ENCODE measurements around the gene MEGF11.

The MEGF11 gene

GRCh38 chr15:65925338-65925737 is 328.2 kb downstream of the MEGF11 start:
- no peak for DNase-seq (ENCODE audit: low read depth in 4 of 4, low spot score in 1 of 4)

- no peak for DNase-seq (ENCODE audit: low read depth in 4 of 4, low spot score in 1 of 4)
Observed at GRCh38 chr15:65924004-65924403, 329.5 kb downstream of the MEGF11 start.

GRCh38 chr15:65923264-65923663 is 330.3 kb downstream of the MEGF11 start:
- DNase-seq (ENCODE audit: low read depth in 4 of 4, low spot score in 1 of 4) = no peak

- DNase-seq (ENCODE audit: low read depth in 4 of 4, low spot score in 1 of 4) = no peak
Observed at GRCh38 chr15:65922621-65923020, 330.9 kb downstream of the MEGF11 start.

DNA sequence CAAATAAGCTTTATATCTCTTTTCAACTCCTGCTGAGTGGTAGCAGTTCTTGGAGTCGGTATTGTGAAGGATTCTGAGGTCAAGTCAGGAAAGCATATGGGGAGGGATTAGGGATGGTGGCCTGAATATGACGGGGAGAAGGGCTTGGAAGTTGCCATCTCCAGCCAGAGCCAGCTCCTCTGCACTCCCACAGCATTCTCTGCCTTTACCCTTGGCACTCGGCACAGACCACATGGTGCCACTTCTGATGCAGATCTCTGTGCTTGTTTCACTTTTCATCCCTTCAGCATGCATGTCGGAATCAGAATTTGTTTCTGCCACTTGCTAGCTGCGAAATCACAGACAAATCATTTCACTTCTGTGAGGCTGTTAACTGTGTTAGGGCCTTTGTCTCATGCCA is 331.8 kb downstream of the MEGF11 start:
- DNase-seq (ENCODE audit: low read depth in 4 of 4, low spot score in 1 of 4) = no peak

DNA sequence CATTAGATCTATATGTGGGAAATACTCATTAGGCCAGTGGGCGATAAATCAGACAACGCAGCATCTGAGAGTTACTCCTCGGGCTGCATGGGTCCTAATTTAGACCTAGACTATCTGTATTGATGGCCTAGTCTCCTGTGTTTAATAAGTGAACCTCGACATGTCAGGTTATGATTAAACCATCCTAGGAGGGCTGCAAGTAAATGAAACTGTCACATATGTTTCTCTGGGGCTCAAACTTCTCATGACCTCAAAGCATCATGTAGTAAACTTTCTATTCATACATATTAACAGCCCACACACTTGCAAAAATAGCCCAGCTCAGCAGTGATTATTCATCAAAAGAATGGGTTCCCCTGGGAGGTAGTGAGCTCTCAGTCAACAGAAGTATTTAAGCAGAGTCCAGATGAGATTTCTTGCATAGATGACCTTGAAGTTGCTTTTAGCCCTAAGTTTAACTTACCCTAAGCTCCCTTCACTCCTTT is 332.7 kb downstream of the MEGF11 start:
- DNase-seq (ENCODE audit: low read depth in 4 of 4, low spot score in 1 of 4) = no peak

DNA sequence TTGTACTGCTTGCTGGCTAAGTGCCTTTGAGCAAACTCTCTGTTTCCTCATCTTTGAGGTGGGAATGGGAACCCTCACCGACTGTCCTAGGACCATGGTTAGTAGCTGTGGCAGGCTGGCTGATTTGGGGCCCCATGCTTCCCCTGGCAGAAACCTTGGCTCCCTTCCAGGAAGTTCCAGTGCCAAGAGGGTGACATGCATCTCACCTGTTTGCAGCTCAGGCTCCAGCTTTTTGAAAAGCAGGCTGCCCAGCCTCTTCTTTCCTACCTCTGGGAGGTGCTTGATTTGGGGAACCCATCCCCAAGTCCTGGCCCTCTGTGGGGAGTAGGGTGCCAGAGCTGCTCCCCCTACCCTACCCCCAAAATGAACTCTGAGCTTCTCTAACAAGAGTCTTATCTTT is 333.4 kb downstream of the MEGF11 start:
- DNase-seq (ENCODE audit: low read depth in 4 of 4, low spot score in 1 of 4) = no peak

DNA sequence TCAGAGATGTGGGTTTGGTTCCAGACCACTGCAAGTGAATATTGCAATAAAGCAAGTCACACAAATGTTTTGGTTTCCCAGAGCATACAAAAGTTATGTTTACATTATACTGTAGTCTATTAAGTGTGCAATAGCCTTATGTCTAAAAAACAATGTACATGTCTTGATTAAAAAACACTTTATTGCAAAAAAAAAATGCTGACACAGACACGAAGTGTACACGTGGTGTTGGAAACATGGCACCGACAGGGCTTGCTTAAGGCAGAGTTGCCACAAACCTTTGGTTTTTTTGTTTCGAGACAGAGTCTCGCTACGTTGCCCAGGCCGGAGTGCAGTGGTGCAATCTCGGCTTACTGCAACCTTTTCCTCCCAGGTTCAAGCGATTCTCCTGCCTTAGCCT is 334.2 kb downstream of the MEGF11 start:
- no peak for DNase-seq (ENCODE audit: low read depth in 4 of 4, low spot score in 1 of 4)

GRCh38 chr15:65918945-65919344 is 334.6 kb downstream of the MEGF11 start:
- DNase-seq (ENCODE audit: low read depth in 4 of 4, low spot score in 1 of 4) = no peak

DNA sequence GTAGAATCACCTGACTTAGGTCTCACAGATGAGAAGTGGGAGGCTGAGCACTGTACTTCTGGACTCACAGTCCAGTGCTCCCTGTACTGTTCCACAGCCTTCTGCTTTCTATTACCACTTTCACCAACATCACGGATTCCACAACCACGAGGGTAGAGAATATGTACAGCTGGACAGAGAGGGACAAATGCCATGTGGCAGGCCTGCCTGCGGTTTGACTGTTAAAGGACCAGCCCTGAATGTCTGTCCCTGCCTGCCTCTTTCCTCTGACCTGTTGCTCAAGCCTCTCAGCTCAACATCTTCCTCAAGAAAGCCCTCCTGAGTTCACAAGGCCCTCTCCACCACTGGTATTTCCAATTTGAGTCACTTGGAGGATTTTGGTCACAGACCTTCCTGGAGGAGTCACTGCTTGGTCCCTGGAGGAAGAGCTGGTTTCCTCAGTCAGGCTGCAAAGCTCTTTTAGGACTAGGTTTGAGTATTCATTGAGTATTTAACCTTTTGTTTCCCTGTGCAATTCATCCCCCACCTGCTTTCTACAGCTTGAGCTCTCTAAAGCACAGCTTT is 335.1 kb downstream of the MEGF11 start:
- no peak for DNase-seq (ENCODE audit: low read depth in 4 of 4, low spot score in 1 of 4)

GRCh38 chr15:65917936-65918335 is 335.6 kb downstream of the MEGF11 start:
- no peak for DNase-seq (ENCODE audit: low read depth in 4 of 4, low spot score in 1 of 4)

DNA sequence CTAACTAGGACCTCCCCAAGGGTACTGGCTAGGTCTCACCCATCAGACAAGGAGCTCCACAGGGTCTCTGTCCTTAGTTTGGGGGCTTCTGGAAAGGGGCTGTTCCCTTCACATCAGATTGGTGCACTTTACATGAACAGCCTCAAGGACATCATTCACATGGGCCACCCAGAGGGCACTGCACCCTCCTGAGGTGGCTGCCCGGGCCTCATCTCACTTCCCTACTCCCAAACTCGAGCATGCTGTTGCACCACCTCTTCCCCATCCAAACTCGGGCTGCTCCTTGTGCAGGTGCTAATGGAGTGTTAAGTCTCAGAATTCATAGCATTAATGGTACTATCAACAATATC is 336.2 kb downstream of the MEGF11 start:
- no peak for DNase-seq (ENCODE audit: low read depth in 4 of 4, low spot score in 1 of 4)

DNA sequence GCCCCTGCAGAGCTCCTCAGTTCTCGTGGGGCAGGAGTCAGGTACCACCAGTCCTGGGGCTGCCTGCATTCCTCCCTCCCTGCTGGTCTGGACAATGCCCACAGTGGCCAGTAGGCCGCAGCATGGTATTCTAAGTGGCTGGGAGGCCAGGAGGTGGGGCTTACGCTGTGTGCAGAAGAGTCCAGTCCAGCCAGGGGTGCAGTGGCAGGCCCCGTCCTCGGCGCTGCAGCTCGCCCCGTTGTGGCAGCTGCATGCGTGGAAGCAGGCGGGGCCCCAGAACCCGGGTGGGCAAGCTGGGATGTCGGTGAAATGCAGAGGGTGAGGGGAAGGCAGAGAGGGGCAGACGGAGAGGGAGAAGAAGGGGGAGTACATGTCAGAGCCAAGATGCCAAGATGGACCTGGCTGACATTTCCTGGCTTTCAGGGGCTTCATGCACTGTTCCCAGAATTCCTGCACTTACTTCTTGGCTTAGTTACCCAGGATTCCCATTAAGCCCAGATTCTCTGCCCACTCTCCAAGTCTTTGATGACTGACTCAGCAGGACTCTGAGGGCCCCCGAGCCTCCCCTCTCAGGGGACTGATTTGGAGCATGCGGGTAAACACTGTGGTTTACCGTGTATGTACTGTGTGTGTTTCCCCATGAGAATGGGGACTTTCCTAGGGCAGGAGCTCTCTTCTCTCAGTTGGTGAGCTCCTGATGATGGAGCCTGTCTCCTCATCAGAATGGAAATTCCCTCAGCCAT is 336.7 kb downstream of the MEGF11 start:
- peak; percentile 2 to 30 (median 17) for DNase-seq (ENCODE audit: low read depth in 4 of 4, low spot score in 1 of 4)

DNA sequence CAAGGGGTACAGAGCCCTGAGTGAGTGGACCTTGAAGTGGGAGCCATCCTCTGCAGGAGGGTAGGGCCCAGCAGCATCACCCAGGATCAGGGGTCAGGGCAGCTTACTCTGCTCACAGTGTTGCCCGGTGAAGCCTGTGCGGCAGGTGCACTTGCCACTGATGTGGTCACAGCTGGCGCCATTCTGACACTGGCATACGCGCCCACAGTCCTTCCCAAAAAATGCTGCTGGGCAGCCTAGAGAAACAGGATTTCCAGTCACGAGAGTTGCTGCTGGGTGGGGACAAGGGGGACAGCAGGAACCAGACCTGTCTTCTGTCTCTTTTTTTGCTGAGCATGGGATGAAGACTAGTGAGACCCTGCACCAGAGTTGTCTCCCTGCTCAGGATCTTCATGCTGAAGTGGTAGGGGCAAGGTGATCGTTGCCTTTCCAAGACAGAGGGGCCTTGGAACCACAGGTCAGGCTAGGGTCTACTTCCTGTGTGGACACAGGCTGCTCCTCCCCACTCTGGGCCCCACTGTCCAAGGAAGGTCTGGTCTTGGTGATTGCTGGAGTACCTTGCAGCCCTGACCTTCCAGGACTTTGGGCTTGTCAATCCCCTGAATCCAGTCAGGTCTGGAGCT is 337.4 kb downstream of the MEGF11 start:
- no peak for DNase-seq (ENCODE audit: low read depth in 4 of 4, low spot score in 1 of 4)

GRCh38 chr15:65914981-65915925 is 338.3 kb downstream of the MEGF11 start:
- no peak for DNase-seq (ENCODE audit: low read depth in 4 of 4, low spot score in 1 of 4)

- no peak for DNase-seq (ENCODE audit: low read depth in 4 of 4, low spot score in 1 of 4)
Observed at GRCh38 chr15:65914386-65914785, 339.2 kb downstream of the MEGF11 start.

- no peak for DNase-seq (ENCODE audit: low read depth in 4 of 4, low spot score in 1 of 4)
Observed at GRCh38 chr15:65913631-65914199, 339.8 kb downstream of the MEGF11 start.

DNA sequence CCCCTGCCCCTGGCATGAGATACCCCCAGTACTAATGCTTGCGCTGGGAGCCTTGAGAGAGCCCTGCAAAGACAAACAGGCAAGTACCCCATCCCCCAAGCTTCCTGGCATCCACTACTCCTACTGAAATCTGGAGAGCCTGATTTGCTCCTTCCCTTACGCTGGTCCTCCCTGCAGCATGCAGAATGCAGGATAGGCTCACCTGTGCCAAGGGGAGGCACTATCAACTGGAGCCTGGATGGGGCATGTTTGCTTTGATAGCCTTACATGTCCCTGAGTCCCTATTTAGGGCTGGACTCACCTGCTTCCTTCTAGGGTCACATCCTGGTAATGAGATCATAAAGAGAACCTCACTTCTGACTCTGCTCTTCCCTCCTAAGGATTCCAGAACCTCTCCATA is 341.3 kb downstream of the MEGF11 start:
- no peak for DNase-seq (ENCODE audit: low read depth in 4 of 4, low spot score in 1 of 4)

- DNase-seq (ENCODE audit: low read depth in 4 of 4, low spot score in 1 of 4) = no peak
Observed at GRCh38 chr15:65910341-65910740, 343.2 kb downstream of the MEGF11 start.

DNA sequence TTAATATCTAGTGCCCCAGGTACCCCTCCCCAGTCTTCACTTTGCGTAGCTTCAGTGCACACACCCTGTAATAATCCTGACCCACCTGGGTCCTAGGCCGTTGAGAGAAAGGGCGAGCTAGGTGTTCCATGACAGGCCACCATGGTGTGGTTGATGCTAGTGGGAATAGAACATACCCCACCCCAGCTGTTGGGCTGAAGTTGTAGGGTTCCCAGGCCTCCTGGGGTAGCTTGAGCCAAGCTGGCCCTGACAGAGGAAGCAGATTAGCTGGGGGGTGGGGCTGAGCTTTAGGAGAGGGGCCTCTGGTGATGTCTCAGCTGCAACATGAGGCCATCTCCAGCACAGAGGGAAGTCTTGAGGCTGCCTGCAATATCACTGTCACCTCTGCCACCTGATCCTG is 343.7 kb downstream of the MEGF11 start:
- DNase-seq (ENCODE audit: low read depth in 4 of 4, low spot score in 1 of 4) = no peak

DNA sequence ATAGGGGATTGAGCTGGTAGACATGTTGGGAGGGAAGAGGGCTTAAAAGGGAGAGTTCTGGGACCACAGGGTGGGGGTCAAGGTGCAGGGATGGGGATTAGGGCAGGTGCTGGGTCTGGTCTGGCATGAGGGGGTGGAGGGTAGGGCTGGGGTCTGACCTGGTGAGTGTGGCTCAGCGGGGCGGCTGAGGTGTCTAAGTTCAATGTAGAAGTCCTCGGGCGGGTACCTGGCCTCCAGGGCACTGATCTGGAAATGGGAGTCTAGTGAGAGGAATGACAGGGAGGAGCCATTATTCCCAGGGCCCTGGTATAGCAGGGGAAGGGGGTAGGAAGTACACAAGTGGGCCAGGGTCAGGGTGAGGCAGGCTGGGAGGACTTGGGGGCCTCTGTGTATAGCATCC is 344.7 kb downstream of the MEGF11 start:
- no peak for DNase-seq (ENCODE audit: low read depth in 4 of 4, low spot score in 1 of 4)
